GM12878 (cell line): Measurements from ENCODE around the gene AP2S1. TPM values are rescaled to one million over a fixed set of nuclear protein-coding genes. Genes with fewer than 3 reads are reported as not detected.

Experiments
- ATAC-seq: fragments of 200-7000 bp; cut with Tn5 transposase; 3 replicates; pipeline ENCODE4 v1.9.1; 2020; ENCODE audit warnings: mild to moderate bottlenecking, moderate library complexity
- BruUV-seq: library from RNA; stranded (reverse); fragments of 400-500 nt; replicated peaks from 2 replicates; lab custom pipeline; 2021; lab: Mats Ljungman, UMichigan
- CTCF ChIA-PET: fragments of 300-600 bp; sonication (Branson Sonifier 250); formaldehyde crosslinking; extraction: SDS; loops from one replicate; lab custom pipeline; 2021; ENCODE audit warnings: inconsistent platforms; lab: Yijun Ruan, JAX
- POLR2A ChIA-PET: fragments of 350-600 bp; formaldehyde crosslinking; extraction: SDS; loops from one replicate; lab custom pipeline; 2021; ENCODE audit warnings: inconsistent platforms; lab: Charles Lee
- RAD21 ChIA-PET: fragments of 300-600 bp; sonication (Branson Sonifier 250); formaldehyde crosslinking; loops from one replicate; lab custom pipeline; 2023; ENCODE audit warnings: antibody characterized with exemption; ENCODE audit not compliant: unreplicated experiment; lab: Charles Lee
- SMC1A ChIA-PET: fragments of 300-600 bp; sonication (Branson Sonifier 250); formaldehyde crosslinking; loops from one replicate; lab custom pipeline; 2023; ENCODE audit not compliant: unreplicated experiment, uncharacterized antibody; lab: Charles Lee
- DNase-seq: peaks from one replicate; pipeline ENCODE4 v3.0.0-alpha.2; 2011; ENCODE audit warnings: low read depth, low spot score
- FAIRE-seq: peaks from 3 replicates; lab custom pipeline; 2011; peaks lifted over from hg19 to GRCh38; lab: Jason Lieb, UNC
- H2AFZ ChIP-seq: 2 replicates; pipeline ENCODE4 v1.6.0; 2011; ENCODE audit warnings: low read depth, low read length, control low read depth; ENCODE audit not compliant: control insufficient read depth
- H3K27ac ChIP-seq: 2 replicates; pipeline ENCODE4 v1.5.1; 2011; ENCODE audit warnings: control low read depth; ENCODE audit not compliant: control insufficient read depth, insufficient read depth
- H3K27me3 ChIP-seq, 2 experiments: replicated peaks in 1 of 2; 2 replicates each; pipeline versions ENCODE4 v1.6.0 to v1.6.1; 2011; ENCODE audit warnings: low read length in 1 of 2; ENCODE audit not compliant: control insufficient read depth in 2 of 2, insufficient read depth in 2 of 2
- H3K36me3 ChIP-seq, 2 experiments: 2 replicates each; pipeline ENCODE4 v1.5.1; 2011; ENCODE audit warnings: low read length in 1 of 2; ENCODE audit not compliant: control insufficient read depth in 2 of 2, insufficient read depth in 2 of 2
- H3K4me1 ChIP-seq: 2 replicates; pipeline ENCODE4 v1.6.1; 2011; ENCODE audit warnings: mild to moderate bottlenecking, low read length, moderate library complexity, mixed read lengths; ENCODE audit not compliant: control insufficient read depth, insufficient read depth
- H3K4me2 ChIP-seq: 2 replicates; pipeline ENCODE4 v1.6.0; 2011; ENCODE audit warnings: control low read depth; ENCODE audit not compliant: control insufficient read depth, insufficient read depth
- H3K4me3 ChIP-seq: fragments of 200-600 bp; sonication (generic); 2 replicates; pipeline ENCODE4 v1.5.1; 2016
- H3K79me2 ChIP-seq: 2 replicates; pipeline ENCODE4 v1.6.0; 2011; ENCODE audit warnings: low read length; ENCODE audit not compliant: control insufficient read depth, insufficient read depth
- H3K9ac ChIP-seq: 2 replicates; pipeline ENCODE4 v1.8.0; 2011; ENCODE audit warnings: low read length, control low read depth, mixed read lengths; ENCODE audit not compliant: control insufficient read depth, insufficient read depth
- H3K9me3 ChIP-seq: replicated peaks from 3 replicates; pipeline ENCODE4 v1.5.1; 2011; ENCODE audit warnings: mild to moderate bottlenecking, low read length; ENCODE audit not compliant: control insufficient read depth, insufficient read depth
- H4K20me1 ChIP-seq: 2 replicates; pipeline ENCODE4 v1.6.0; 2011; ENCODE audit not compliant: control insufficient read depth, insufficient read depth
- ATF7 ChIP-seq: fragments of 450-650 bp; IDR thresholded peaks from 2 replicates; pipeline ENCODE4 v1.6.1; 2016; ENCODE audit warnings: low read depth, mild to moderate bottlenecking
- BHLHE40 ChIP-seq, 2 experiments: fragments of 450-650 bp in 1 of 2; IDR thresholded peaks; 2 replicates each; pipeline ENCODE4 v1.6.1; 2011 to 2017; ENCODE audit warnings: low read depth in 2 of 2, borderline replicate concordance in 1 of 2, improper control_type of control experiment in 1 of 2, low read length in 1 of 2, mild to moderate bottlenecking in 1 of 2
- SRF ChIP-seq, 2 experiments: IDR thresholded peaks; 2 replicates each; pipeline ENCODE4 v1.6.1; 2011; ENCODE audit warnings: low read depth in 2 of 2, low read length in 2 of 2, mild to moderate bottlenecking in 1 of 2, moderate library complexity in 1 of 2
- TAF1 ChIP-seq: IDR thresholded peaks from 2 replicates; pipeline ENCODE4 v1.6.1; 2011; ENCODE audit warnings: mild to moderate bottlenecking, low read depth, low read length, borderline replicate concordance
- WGBS: methylation state at CpG from one replicate; pipeline ENCODE4 v1.1.6; 2016; ENCODE audit warnings: low lambda C conversion rate; ENCODE audit not compliant: insufficient replicate concordance, insufficient coverage; ENCODE audit errors: missing lambda C conversion rate; 5-methylcytosine and 5-hydroxymethylcytosine counted together
- in situ Hi-C: fragments of 300-500 bp; cut with MboI; formaldehyde crosslinking; loops from 9 replicates; pipeline ENCODE4 v1.14.3; 2018; ENCODE audit warnings: mixed read lengths
- intact Hi-C: fragments of 100-400 bp; cut with micrococcal nuclease; formaldehyde crosslinking; loops from one replicate; pipeline ENCODE4 v1.14.2; 2022; ENCODE audit not compliant: unreplicated experiment
- polyA plus RNA-seq, 11 experiments: library from polyadenylated mRNA; depleted of rRNA in 4 of 11; unstranded in 6 of 11; stranded (reverse) in 5 of 11; fragments of >200 nt; fragmentation: Nextera tagmentation in 4 of 11; fragmentation: Illumina TruSeq in 1 of 11; extraction: Ambion mirVana in 4 of 11; extraction: Trizol in 1 of 11; gene quantifications; 1 replicate in 1 of 11; 2 replicates in 10 of 11; pipeline versions ENCODE4 v1.2.1 to v1.2.3, GENCODE V29; 2011 to 2016; ENCODE audit warnings: inconsistent platforms in 2 of 11, missing spikeins in 2 of 11, low read depth in 1 of 11
- total RNA-seq, 4 experiments: library from RNA; depleted of rRNA in 3 of 4; stranded (reverse); fragments of >200 nt in 3 of 4; fragmentation: Illumina TruSeq in 1 of 4; extraction: Trizol in 1 of 4; gene quantifications; 2 replicates each; pipeline versions ENCODE4 v1.2.1 to v1.2.3, GENCODE V29; 2013 to 2021
- TF ChIP-seq, protein P1 (sequence below): fragments of 450-650 bp; conservative IDR thresholded peaks from 2 replicates; pipeline ENCODE4 v1.6.1; 2017; ENCODE audit warnings: mild to moderate bottlenecking, moderate library complexity
- TF ChIP-seq, protein P2 (sequence below): fragments of 450-650 bp; IDR thresholded peaks from 2 replicates; pipeline ENCODE4 v1.6.1; 2016; ENCODE audit warnings: mild to moderate bottlenecking

The AP2S1 gene
- total and polyA plus RNA-seq, 10 of the 15 experiments (the other 5 are each of a cell fraction or from before 2014, with no cell fraction given), result 10.8 to 239 (median 104) TPM

DNA sequence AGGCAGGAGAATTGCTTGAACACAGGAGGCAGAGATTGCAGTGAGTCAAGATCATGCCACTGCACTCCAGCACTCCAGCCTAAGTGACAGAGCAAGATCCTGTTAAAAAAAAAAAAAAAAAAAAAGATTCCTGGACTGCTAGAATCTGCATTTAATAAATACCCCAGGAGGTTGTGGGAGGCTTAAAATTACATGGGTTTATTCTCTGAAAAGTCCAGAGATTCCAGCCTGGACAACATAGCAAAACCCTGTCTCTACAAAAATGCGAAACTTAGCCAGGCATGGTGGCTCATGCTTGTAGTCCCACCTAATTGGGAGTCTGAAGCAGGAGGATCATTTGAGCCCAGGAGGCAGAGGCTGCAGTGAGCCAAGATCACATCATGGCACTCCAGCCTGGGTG, 52.8 kb downstream of the AP2S1 start:
- no TSS peak for BruUV-seq
- H3K27me3 ChIP-seq, result no peaks in the 10 kb centered on the region; a peak in 1 of 4 replicates
- H3K36me3 ChIP-seq, result no peaks in the 10 kb centered on the region
- in situ Hi-C loops, result no loop called here
- TF ChIP-seq, protein P1, sequence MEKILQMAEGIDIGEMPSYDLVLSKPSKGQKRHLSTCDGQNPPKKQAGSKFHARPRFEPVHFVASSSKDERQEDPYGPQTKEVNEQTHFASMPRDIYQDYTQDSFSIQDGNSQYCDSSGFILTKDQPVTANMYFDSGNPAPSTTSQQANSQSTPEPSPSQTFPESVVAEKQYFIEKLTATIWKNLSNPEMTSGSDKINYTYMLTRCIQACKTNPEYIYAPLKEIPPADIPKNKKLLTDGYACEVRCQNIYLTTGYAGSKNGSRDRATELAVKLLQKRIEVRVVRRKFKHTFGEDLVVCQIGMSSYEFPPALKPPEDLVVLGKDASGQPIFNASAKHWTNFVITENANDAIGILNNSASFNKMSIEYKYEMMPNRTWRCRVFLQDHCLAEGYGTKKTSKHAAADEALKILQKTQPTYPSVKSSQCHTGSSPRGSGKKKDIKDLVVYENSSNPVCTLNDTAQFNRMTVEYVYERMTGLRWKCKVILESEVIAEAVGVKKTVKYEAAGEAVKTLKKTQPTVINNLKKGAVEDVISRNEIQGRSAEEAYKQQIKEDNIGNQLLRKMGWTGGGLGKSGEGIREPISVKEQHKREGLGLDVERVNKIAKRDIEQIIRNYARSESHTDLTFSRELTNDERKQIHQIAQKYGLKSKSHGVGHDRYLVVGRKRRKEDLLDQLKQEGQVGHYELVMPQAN, result no peak
- no peak for TF ChIP-seq BHLHE40 (IDR thresholded peaks at IDR 0.05; ENCODE audit: borderline replicate concordance in 1 of 2, low read depth in 2 of 2, low read length in 1 of 2)
- no peak for TF ChIP-seq TAF1
- TF ChIP-seq ATF7, result no peak
- TF ChIP-seq SRF (IDR thresholded peaks at IDR 0.05; ENCODE audit: low read depth in 2 of 2, low read length in 2 of 2), result no peak
- TF ChIP-seq, protein P2, sequence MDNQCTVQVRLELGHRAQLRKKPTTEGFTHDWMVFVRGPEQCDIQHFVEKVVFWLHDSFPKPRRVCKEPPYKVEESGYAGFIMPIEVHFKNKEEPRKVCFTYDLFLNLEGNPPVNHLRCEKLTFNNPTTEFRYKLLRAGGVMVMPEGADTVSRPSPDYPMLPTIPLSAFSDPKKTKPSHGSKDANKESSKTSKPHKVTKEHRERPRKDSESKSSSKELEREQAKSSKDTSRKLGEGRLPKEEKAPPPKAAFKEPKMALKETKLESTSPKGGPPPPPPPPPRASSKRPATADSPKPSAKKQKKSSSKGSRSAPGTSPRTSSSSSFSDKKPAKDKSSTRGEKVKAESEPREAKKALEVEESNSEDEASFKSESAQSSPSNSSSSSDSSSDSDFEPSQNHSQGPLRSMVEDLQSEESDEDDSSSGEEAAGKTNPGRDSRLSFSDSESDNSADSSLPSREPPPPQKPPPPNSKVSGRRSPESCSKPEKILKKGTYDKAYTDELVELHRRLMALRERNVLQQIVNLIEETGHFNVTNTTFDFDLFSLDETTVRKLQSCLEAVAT, result no peak
- TF ChIP-seq, all 136 proteins: peak for 0
- DNase-seq, result no peak
- Histone ChIP-seq H3K4me3 (no peak overlapping the region), H3K9me3 (no peaks in the 10 kb centered on the region), H4K20me1 (no peaks in the 10 kb centered on the region), H3K9ac (no peak overlapping the region), H3K4me2 (no peak overlapping the region), H2AFZ (no peak overlapping the region), H3K27ac (no peak overlapping the region), H3K79me2 (no peaks in the 10 kb centered on the region), H3K4me1 (no peaks in the 10 kb centered on the region)
- intact Hi-C loops, result no loop called here
- RAD21 ChIA-PET, result interaction anchor here (0.7 kb wide), 1 partner anchor 19 kb away, joined by 4 read pairs; no protein-coding TSS in a partner anchor
- CTCF ChIA-PET, result interaction anchor here (0.7 kb wide), 1 partner anchor 278 kb away, joined by 7 read pairs; no protein-coding TSS in a partner anchor
- no peak for FAIRE-seq
- POLR2A ChIA-PET, result no interaction called here
- SMC1A ChIA-PET, result no interaction called here
- ATAC-seq, result no peak
- WGBS, result 47% methylated on average over 1 of the region's 1 CpG
